Skeletal muscle satellite cell (primary cell): ENCODE results near the gene BCOR.

Experiments used
- H3K27me3 ChIP-seq: 2 replicates; pipeline ENCODE4 v1.7.0; 2013; ENCODE audit warnings: low read length; ENCODE audit not compliant: control insufficient read depth, insufficient read depth
- H3K36me3 ChIP-seq: 2 replicates; pipeline ENCODE4 v1.7.0; 2013; ENCODE audit warnings: mild to moderate bottlenecking, control low read depth, low read length; ENCODE audit not compliant: insufficient read depth
- H3K4me1 ChIP-seq: 2 replicates; pipeline ENCODE4 v1.7.0; 2013; ENCODE audit warnings: low read length; ENCODE audit not compliant: control insufficient read depth, insufficient read depth
- H3K4me2 ChIP-seq: 2 replicates; pipeline ENCODE4 v1.7.0; 2013; ENCODE audit warnings: mild to moderate bottlenecking, low read length
- H3K4me3 ChIP-seq: 2 replicates; pipeline ENCODE4 v1.7.0; 2013; ENCODE audit warnings: low read length
- H3K9ac ChIP-seq: 2 replicates; pipeline ENCODE4 v1.7.0; 2013; ENCODE audit warnings: mild to moderate bottlenecking, low read depth, low read length, moderate library complexity
- H3K9me3 ChIP-seq: replicated peaks from 2 replicates; pipeline ENCODE4 v1.7.0; 2013; ENCODE audit warnings: mild to moderate bottlenecking, control low read depth, low read length

Gene BCOR

GRCh38 chrX:40010550-40011321, 87.0 kb downstream of the BCOR start:
- Histone ChIP-seq H3K27me3 (peaks cover 16% of the 10 kb centered on the region), H3K9ac (no peak overlapping the region), H3K4me1 (peaks cover 11% of the 10 kb centered on the region), H3K4me2 (no peak overlapping the region), H3K4me3 (no peak overlapping the region), H3K36me3 (no peaks in the 10 kb centered on the region), H3K9me3 (no peaks in the 10 kb centered on the region)

- Histone ChIP-seq H3K4me1 (peaks cover 11% of the 10 kb centered on the region), H3K36me3 (no peaks in the 10 kb centered on the region), H3K9me3 (no peaks in the 10 kb centered on the region), H3K27me3 (peaks cover 18% of the 10 kb centered on the region), H3K4me3 (no peak overlapping the region), H3K4me2 (no peak overlapping the region), H3K9ac (no peak overlapping the region)
Measured at GRCh38 chrX:40009890-40010289, 87.9 kb downstream of the BCOR start.

- Histone ChIP-seq H3K36me3 (no peaks in the 10 kb centered on the region), H3K9me3 (no peaks in the 10 kb centered on the region), H3K27me3 (peaks cover 22% of the 10 kb centered on the region), H3K4me3 (no peak overlapping the region), H3K4me1 (peaks cover 11% of the 10 kb centered on the region), H3K9ac (no peak overlapping the region), H3K4me2 (no peak overlapping the region)
Measured at GRCh38 chrX:40009462-40009851, 88.3 kb downstream of the BCOR start.

DNA sequence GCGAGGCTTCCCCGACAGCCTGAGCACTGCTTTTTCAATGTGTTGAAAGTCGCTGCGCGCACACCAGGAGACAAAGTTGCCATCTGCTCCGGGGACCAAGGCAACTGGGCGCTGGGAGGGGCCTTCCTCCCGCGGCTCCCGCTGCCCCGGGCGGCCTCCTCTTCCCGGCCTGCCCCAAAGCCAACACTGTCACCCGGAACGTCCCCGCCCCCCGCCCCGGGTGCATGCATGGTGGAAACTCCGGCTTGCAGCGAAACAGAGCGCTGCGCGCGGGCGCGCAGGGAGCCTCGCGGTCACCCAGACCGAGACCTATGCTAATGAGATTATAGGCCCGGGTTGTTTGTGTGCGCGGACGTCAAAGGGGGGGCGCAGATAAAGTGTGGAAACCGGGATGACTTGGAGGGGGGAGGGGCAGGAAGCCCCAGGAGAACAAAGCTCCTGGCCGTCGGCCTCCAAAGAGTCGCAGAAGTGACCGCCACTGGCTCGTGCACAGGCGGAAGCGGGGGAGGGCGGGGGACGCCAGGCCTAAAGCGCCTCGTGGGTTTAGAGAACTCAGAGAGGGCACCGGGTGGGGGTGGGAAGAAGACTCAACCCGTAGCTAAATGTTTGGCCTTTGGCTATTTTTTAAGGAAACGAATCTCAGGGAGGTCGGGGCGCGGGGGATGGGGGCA, 88.8 kb downstream of the BCOR start:
- Histone ChIP-seq H3K9ac (no peak overlapping the region), H3K36me3 (no peaks in the 10 kb centered on the region), H3K4me1 (peaks cover 11% of the 10 kb centered on the region), H3K4me2 (no peak overlapping the region), H3K4me3 (no peak overlapping the region), H3K27me3 (peaks cover 26% of the 10 kb centered on the region), H3K9me3 (no peaks in the 10 kb centered on the region)

DNA sequence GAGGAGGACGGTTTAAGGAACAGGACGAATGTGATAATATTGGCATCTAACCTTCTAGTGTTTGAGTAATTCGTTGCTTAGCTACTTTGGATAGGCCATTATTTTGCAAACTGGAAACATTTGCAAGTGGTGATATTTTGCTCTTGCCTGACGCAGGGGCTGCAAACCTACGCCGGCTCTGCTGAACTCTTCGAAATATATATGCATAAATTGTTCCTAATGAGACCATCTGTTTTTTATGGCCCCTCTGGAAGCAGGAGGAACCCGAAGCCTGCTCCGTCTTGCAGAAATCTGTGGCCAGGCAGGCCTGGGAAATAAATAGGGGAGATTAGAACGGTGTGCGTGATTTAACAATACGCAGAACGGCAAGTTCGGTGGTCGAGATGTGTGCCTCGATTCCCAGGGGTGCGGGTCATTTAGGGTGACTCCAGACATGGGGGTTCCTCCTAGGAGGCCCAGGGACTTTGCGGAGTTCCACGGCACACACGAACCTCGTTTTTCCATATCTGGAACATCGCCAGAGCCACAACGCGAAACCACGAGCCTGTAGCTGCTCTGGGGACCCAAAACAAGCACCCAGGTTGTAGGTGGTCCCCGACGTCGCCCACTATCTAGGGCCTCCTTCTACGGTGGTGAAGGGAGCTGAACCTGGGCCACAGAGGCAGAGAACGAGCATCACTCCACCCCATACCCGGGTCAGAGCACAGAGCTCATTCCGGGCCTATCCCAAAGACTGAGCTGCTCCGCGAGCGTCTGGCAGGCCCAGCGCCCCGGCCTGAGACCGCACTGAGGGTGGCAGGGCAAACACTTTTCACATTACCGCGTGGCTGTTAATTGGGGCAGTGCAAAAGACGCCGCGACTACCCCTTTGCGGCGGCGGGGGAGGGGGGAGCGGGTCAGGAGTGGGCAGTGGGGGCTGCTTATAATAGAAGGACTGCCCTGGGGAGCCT, 89.7 kb downstream of the BCOR start:
- Histone ChIP-seq H3K36me3 (no peaks in the 10 kb centered on the region), H3K9me3 (no peaks in the 10 kb centered on the region), H3K9ac (no peak overlapping the region), H3K4me3 (no peak overlapping the region), H3K4me2 (no peak overlapping the region), H3K4me1 (peaks cover 11% of the 10 kb centered on the region), H3K27me3 (peaks cover 26% of the 10 kb centered on the region)

DNA sequence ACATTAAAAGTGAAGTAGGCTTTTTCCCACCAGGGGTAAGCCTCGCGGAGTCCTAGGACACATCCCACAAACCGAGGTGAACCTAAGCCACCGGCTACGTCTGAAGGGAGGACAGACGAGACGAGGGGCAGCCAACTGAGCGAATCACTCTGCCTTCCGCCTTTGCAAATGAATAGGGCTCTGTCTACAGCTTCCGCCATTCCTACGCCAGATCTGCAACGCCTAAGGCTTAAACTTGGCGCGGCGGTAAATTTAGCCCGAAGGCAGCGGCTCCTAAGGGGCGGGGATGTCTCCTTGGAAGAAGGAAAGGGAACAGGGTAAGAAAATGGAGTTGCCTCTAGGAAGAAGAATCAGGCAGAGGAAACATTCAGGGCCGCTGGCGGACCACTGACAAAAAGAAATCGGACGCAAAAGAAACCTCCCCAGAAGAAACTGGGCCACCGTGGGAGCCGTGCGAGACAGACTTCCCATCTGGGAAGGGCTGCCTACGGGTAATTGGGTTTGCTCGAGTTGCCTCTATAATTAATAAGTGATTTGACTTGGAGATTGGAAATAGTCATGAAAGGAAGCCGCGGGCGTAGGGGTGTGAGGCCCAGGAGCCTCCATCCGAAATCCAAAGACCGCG, 90.5 kb downstream of the BCOR start:
- peaks cover 5% of the 10 kb centered on the region for H3K4me1 ChIP-seq
- H3K4me3 ChIP-seq: no peak overlapping the region
- peaks cover 26% of the 10 kb centered on the region for H3K27me3 ChIP-seq
- H3K9me3 ChIP-seq: no peaks in the 10 kb centered on the region
- H3K9ac ChIP-seq: no peak overlapping the region
- no peak overlapping the region for H3K4me2 ChIP-seq
- H3K36me3 ChIP-seq: no peaks in the 10 kb centered on the region

DNA sequence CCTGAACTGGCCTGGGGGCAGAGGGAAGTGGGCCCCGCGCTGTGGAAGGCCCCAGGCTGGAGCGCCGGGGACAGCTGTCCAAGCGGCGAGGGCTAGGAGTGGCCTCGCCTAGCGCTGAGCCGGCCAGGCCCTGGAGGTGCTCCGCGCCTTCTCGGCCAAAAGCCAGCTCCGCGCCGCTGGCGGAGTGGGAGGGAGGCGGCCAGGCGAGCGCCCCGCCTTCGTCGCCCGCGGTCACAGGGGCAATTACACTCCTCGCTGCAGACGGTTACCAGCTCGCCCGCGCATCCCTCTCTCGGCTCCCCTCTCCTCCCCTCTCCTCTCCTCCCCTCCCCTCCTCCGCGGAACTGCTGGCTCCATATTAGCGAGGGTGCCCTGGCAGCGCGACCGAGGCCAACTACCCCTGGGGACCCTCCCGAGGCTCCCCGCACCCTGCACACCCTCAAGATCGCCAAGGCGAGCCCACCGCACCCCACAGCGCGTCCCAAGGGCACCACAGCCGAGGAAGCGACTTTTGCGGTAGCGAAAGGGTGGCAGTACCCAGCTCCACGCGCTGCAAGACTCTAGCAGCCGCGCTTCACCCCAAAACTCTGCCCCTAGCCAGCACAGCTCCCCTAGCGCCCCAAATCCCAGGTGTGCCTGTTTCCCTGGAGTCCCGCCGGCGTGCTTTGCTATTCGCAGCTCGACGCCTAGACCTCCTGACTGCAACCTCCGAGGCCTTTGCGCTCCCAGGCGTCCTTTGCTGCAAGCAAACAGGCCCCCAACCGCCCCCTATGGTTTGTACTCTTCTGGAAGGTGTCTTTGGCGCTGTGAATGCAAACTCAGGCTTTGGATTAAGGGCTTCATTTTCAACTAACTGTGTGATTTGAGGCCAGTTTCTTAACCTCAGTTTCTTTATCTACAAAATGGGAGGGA, 91.4 kb downstream of the BCOR start:
- H3K4me1 ChIP-seq: no peaks in the 10 kb centered on the region
- H3K27me3 ChIP-seq: peaks cover 21% of the 10 kb centered on the region
- no peak overlapping the region for H3K9ac ChIP-seq

GRCh38 chrX:40005292-40006011, 92.3 kb downstream of the BCOR start:
- Histone ChIP-seq H3K4me1 (no peaks in the 10 kb centered on the region), H3K9me3 (no peaks in the 10 kb centered on the region), H3K4me2 (peak overlapping the region; percentile 41), H3K27me3 (peaks cover 21% of the 10 kb centered on the region), H3K9ac (no peak overlapping the region), H3K4me3 (no peak overlapping the region), H3K36me3 (no peaks in the 10 kb centered on the region)

More for the DNA sequence above, 91.4 kb downstream of the BCOR start:
- no peak overlapping the region for H3K4me3 ChIP-seq
- no peaks in the 10 kb centered on the region for H3K36me3 ChIP-seq
- peak overlapping the region; percentile 41 for H3K4me2 ChIP-seq
- H3K9me3 ChIP-seq: no peaks in the 10 kb centered on the region

GRCh38 chrX:40004921-40005291, 92.9 kb downstream of the BCOR start:
- peaks cover 21% of the 10 kb centered on the region for H3K27me3 ChIP-seq

DNA sequence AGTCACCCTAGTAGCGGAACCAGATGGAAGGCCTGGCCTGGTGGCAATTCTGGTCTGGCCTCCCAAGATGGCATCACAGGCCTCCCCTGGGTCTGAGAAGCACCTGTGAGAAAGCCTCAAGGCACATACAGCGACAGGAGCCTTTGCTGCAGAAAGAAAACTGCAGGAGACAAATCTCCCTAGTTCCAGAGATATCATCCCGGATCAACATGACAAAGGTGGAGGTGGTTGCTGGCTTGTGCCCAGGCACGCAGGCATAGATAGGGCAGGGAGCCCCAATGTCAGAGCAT, 93.6 kb downstream of the BCOR start:
- peaks cover 21% of the 10 kb centered on the region for H3K27me3 ChIP-seq
- no peaks in the 10 kb centered on the region for H3K36me3 ChIP-seq
- H3K4me2 ChIP-seq: no peak overlapping the region
- H3K4me1 ChIP-seq: no peaks in the 10 kb centered on the region
- no peaks in the 10 kb centered on the region for H3K9me3 ChIP-seq
- H3K9ac ChIP-seq: no peak overlapping the region
- H3K4me3 ChIP-seq: no peak overlapping the region

More at GRCh38 chrX:40004921-40005291, 92.9 kb downstream of the BCOR start:
- Histone ChIP-seq H3K4me2 (no peak overlapping the region), H3K4me3 (no peak overlapping the region), H3K9ac (no peak overlapping the region), H3K36me3 (no peaks in the 10 kb centered on the region), H3K9me3 (no peaks in the 10 kb centered on the region), H3K4me1 (no peaks in the 10 kb centered on the region)
